HG02840 (cell line): ENCODE results near the gene CRYGN.

Source experiments
- ATAC-seq: cut with Tn5 transposase; IDR thresholded peaks from one replicate; pipeline ENCODE4 v1.9.1; 2021; ENCODE audit warnings: mild to moderate bottlenecking, moderate library complexity, moderate number of reproducible peaks; ENCODE audit not compliant: unreplicated experiment, low FRiP score

CRYGN gene

DNA sequence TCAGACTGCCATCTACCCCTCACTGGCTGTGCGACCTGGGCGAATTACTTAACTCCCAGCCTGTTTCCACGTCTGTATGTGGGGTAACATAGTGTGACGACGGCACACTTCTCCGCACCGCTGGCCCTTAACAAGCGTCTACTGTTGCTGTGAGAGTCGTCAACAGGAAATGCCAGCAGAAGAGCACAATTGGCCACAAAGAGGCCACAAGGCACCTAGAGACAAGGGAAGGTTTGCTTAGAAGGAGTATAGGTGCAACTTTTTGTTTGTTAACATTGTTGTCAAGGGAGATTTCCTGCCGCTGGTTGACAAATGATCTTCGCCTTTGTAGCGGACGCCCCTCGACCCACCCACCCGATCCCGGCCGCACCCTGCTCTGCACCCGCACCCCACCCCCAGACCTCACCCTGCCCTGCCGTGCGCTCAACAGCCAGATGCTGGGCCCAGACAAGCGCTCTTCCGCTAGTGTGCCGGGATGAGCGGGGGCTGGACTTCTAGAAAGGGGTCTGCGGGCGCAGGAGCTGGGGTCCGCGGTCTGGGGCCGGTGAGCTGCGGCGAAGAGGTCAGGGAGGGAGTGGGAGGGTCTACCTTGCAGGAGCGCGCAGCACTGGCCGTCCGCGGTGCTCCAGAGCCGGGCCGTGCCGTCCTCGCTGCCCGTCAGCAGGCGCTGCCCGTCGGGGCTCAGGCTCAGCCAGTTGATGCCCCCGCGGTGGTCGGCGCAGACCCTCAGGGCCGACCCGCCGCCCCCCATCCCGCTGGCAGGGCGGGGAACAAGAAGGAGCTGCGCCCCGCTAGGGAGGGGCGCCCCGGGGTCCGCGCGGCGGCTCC, 30.9 kb downstream of the CRYGN start:
- no peak for ATAC-seq

GRCh38 chr7:151408498-151408838, 31.5 kb downstream of the CRYGN start:
- no peak for ATAC-seq

DNA sequence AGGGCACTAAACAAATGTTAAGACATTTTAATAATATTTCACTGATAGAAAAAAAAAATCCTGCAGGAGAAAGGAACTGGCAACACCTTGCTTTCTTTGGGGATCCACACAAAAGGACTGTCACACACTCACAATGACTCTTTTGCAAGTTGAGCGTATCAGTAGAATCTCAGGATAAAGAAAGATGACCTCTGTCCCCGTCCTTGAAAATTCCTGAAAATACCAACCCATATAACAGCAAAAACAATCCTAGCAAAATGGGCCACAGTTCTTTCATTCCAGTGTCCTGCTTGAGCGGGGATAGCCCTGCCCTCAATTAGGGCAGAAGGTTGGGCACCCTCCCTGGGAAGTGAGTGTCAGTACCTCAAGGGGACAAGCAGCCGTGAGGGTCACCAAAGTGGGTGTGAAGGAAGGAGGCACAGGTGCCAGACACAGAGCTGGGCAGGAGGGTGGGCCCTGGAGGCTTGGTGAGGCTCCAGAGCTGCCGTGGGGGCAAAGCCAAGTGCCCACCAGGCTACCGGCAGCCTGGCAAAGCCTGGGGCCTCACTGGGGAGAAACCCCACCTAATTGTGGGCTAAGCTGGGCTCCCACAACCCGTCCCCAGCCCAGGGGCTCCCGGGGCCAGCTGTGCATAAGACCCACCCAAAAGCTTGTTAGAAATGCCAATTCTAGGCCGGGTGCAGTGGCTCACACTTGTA, 32.9 kb downstream of the CRYGN start:
- no peak for ATAC-seq

DNA sequence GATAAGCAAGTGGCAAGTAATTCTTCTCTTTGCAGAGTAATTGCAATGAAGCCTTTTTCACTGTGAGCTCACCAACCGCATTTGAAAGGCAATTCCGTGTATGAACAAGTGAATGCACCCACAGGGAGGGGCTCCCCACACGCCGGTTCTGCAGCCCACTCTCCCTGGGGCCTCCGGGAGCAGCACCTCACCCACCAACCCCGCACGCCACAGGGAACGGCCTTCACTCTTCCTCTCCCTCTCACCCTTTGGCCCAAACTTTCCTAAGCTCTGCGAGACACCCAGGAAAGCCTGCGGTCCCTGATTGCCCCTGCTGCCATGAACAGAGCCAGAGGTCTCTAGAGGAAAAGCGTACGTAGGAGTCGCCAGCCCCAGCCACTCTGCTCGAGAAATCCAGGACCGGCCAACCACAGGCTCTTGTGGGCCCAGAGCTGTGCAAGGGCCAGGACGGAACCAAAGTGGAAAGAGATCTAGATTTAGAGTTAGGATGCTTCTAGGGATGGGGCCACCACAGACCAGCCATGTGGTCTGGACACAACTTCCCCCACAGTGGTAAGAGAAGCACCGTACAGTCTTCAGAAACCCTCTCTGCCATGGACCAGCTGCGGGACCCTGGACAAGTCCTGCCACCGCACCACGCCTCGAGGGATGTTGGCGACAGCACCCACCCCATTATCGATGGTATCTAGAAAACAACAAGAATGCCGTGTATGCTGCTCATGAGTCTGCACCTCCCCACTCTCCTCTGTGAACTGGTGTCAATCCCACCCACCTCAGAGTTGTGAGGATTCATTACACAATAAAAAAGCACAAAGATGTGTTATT, 33.7 kb downstream of the CRYGN start:
- ATAC-seq, result no peak

GRCh38 chr7:151405588-151405987, 34.4 kb downstream of the CRYGN start:
- no peak for ATAC-seq

DNA sequence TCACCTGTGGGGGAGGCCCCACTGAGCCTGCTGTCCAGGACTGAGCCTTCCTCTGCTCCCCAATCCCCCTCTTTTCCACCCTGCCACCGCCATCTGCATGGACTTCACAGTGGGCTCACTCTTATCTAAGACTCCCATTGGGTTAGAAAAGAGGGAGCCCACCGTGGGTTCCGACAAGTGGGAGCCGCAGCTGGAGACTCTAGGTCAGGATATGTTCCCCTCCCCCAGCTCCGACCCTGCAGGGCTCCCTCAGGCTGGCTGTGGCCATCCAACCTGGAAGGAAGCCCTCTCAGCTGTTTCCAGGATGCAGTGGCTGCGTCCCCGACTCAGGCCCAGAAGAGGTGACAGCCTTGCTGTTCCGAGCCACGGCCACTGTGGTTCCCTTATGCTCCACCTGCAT, 34.9 kb downstream of the CRYGN start:
- ATAC-seq, result no peak

- no peak for ATAC-seq
Measured at GRCh38 chr7:151404216-151405011, 35.5 kb downstream of the CRYGN start.

DNA sequence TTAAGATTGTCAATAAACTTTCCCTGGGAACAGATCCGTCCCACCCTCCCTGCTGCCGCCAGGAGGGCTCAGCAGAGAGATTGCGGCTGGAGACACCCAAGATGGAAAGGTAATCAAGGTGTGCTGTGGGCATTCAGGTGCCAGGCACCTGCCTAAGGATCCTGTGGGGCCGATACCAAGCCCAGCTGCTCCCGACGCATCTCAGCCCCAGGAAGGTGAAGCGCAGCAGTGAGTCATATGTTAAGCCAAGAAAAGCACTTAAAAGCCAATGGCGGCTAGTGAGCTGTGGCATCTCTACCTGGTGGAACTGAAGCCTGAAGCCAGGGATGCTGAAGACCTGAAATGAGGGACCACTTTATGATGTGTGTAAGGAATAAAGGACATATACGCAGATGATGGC, 36.2 kb downstream of the CRYGN start:
- no peak for ATAC-seq

- no peak for ATAC-seq
Measured at GRCh38 chr7:151402029-151402835, 37.7 kb downstream of the CRYGN start.

DNA sequence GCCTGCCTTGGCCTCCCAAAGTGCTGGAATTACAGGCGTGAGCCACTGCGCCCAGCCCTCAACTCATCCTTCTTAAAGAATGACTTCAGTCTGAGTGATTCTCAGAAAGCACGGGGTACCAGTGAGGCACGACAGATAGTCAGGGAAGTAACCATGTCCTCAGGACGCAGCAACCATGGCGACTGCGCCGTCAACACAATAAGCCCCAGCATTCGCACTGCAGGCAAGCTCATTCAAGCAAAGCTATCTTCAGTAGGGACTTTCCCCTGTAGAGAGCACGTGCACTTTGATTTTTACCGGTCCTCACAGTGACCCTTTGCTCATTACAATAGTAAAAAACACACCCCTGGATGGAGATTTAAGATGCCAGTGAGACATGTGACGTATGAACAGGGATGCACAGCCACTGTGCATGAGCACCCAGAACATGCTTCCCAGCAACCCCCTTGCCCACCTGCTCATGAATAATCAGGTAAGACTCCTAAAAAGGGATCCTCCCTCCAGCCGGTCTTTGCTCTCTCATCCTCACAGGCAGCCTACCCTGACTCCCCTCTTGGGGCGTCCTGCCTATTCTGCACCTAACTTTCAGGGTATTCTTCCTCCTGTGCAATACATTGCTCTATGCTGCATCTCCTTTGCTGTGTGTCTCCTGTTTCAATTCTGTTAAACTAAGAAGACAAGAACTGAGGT, 39.2 kb downstream of the CRYGN start:
- no peak for ATAC-seq

DNA sequence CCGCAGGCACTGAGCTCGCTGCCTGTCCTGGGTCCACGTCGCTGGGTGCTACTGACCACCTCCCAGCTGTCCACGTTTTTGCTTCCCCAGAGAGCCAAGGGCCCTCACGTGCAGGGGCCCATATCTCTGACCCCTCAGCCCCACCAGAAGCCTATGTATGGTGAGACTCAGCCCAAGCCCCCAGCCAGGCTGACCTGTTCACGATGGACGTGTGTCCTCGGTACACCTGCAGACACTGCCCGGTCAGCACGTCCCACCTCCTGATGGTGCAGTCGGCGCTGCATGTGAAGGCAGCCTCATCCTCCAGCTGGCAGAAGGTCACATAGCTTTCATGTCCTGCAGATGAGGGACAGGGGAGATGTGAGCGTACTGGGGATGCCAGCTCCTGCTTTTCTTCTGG, 40.0 kb downstream of the CRYGN start:
- no peak for ATAC-seq

- ATAC-seq, result no peak
Measured at GRCh38 chr7:151399305-151399601, 40.7 kb downstream of the CRYGN start.

DNA sequence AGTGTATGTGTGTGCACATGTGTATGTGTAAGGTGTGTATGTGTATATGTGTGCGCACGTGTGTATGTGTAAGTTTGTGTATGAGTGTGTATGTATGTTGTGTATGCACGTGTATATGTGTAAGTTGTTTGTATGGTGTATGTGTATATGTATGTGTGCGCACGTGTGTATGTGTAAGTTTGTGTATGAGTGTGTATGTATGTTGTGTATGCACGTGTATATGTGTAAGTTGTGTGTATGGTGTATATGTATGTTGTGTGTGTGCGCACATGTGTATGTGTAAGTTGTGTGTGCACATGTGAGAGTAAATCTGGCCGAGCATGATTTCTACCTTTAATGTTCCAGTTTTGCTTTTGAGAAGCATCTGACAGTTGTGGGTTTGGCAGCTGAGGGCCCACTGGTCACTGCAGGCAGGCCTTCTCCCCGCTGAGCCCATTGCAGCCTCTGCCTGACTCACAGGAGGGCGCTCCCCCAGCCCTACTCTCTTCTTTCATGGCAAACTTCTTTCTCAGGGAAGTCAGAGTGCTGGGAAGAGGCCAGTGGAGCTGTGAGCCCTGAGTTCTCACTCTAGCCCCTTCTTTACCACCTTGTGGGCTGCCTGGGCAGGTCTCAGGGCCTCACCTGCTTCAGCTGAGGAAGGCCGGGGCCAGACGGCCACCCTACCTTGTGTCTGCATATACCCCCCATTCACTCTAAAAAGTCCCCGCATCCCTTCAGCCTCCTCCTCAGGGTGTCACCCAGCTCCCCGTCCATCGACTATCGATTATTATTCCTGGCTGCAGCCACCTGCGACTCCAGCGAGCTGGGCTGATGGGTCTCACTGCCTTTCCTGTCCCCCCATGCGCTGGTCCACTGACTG, 41.3 kb downstream of the CRYGN start:
- no peak for ATAC-seq

- ATAC-seq, result no peak
Measured at GRCh38 chr7:151397026-151397425, 42.9 kb downstream of the CRYGN start.

DNA sequence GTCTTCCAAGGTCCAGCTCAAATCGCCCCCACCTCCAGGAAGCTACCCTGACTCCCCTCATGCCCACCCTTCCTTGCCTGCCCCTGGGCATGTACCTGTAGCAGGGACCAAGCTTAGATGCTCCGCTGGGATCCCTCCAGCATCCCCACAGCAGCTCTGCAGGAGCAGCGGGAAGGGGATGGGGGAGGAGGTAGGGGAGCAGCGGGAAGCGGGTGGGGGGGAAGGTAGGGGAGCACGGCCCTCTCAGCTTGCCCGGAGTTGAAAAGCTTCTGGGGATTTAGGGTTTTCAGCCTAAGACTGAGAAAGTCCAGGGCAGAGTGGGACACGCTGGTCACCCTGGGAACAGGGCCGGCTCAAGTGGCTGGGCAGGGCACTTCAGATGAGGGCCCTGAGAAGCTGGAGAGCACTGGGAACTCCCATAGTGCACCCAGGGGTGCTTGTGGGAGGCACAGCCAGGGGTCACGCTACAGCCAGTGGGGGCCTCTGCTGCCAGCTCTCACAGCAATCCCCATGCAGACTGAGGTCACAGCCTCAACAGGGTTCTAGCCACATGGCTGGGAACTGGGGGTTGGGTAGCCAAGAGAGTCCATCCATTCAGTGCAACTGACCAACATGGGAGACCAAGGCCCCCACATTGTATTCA, 43.5 kb downstream of the CRYGN start:
- no peak for ATAC-seq

- no peak for ATAC-seq
Measured at GRCh38 chr7:151395036-151395367, 44.9 kb downstream of the CRYGN start.

- no peak for ATAC-seq
Measured at GRCh38 chr7:151394076-151395035, 45.6 kb downstream of the CRYGN start.
